SW480 (cell line): ENCODE results near the gene ZBP1.

Source experiments
- DNase-seq: peaks from one replicate; pipeline ENCODE4 v3.0.0-alpha.2; 2016; ENCODE audit warnings: low spot score

Gene ZBP1

DNA sequence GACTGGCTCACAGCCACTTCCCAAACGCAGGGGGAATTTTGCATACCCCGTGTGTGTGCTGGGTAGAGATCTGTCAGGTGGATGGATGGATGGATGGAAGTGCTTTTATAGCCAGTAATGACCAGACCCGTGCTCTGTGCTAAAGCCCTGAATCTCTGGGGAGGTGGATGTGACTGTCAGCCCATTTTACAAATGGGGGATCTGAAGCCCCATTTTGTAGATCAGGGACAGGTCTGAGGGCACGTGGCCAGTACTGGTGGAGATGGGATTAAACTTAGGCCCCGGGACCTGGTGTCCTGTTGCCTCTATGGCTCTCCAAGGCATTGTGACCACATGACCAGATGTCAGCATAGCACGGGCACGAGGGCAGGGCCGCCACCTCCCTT lies 38.2 kb upstream of the ZBP1 start:
- no peak for DNase-seq

GRCh38 chr20:57657535-57658446 lies 37.6 kb upstream of the ZBP1 start:
- peak; percentile 91 for DNase-seq

DNA sequence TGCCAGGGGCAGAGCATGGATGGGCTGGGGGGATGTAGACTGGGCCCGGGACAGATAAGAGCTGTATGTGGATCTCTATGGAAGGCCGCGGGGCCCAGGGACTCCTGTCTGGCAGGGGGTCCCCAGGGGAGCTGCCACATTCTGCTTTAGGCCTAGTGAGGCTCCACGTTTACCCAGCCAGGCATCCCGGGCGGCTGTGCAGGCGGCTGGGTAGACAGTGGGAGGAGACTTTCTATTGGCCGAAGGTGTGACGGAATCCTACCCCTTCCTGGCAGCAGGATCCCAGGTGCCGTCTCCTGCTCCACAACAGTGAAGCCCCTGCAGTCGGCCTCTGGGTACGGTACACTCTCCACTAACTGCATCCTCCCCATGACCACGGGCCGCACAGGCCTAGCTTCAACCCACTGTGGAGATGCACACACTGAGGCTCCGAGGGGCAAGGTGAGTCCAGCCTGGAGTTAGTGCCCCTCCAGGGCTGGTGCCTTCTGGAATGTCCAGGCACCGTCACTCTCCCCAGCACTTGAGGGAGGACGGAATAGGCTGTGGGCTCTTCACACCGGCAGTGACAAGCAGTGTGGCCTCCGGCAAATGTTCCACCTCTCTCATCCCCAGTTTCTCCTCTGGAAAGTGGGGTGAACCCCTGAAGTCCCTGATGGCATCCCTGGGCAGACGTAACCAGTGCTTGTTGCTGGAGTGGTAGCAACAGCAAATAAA lies 36.8 kb upstream of the ZBP1 start:
- DNase-seq: no peak

DNA sequence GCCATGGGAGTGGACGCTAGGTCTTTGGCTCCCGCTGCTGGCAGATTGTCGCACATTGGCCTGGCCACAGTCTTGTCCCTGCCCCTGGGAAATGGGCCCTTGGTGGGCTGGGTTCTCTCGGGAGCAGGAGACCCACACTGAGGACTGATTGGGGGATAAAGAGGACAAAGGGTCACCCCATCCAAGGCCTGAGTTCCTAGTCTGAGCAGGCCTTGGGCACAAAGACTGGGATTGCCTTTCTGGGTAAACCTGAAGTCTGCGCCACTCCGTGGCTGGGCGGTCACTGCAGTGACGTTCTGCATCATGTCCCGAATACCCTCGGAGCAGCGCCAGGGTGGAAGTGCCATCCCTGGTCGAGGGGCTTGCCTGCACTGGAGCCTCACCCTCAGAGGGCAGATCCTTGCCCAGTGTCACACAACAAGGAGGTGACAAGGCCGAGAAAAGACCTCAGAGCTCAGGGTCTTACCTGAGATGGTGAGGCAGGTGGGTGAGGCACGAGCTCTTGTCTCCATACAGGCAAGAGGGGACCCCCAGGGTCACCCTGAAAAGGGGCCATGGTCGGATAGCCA lies 36.1 kb upstream of the ZBP1 start:
- no peak for DNase-seq

- no peak for DNase-seq
Observed at GRCh38 chr20:57655809-57656155, 35.6 kb upstream of the ZBP1 start.

DNA sequence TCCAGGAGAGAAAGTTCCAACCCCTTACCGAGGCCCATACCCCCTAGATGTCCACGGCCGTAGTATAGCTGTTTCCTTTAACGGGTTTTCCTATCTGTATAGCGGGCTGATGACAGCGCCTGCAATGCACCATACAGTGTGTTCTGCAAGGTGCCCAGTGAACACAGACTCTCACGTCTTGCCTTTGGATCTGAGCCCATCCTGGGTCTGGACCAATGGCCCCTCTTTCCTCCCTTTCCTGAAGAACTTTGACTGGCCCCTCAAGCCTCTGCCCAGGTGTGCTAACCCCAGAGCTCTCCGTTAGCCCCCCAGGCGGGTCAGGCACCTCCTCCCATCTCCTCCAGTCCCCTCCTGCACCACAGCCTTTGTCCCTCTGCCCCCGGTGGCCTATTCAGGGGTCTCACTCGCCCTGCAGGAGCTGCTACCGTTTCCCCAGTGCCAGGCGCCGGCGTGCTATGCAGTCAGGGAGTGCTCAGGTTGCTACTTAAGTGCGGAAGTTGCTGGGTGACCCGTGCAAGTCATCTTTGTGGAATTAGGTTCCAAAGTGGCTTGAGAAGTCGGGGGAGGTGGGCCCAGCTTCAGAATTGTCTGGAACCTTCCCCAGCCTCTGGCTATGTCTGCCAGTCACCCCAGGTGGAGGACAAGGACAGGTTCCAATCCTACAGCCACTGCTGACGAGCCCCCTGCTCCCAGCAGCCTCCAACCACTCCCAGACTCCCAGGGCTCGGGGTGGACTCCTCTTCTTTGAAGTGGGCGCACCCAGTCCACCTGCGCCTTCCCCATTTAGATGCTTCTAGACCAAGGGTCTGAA lies 35.0 kb upstream of the ZBP1 start:
- no peak for DNase-seq

GRCh38 chr20:57654363-57654997 lies 34.3 kb upstream of the ZBP1 start:
- DNase-seq: peak; percentile 71

GRCh38 chr20:57653910-57654309 lies 33.7 kb upstream of the ZBP1 start:
- DNase-seq: no peak

DNA sequence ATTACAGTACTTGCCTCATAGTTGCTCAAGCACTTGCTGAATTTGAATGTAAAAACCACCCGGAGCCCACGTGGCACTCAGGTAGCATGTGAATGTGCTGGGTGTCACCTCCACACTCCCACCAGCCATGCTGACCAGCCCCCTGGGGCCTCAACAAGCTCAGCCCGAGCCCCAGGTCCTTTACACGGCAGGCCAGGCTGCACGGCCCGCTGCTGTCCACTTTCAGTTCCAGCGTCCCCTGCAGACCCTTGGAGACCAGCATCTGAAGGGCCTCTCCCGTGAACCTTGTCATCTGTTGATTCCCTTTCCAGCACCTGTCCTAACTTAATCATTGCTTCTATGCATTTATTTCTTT lies 33.3 kb upstream of the ZBP1 start:
- DNase-seq: no peak

- DNase-seq: no peak
Observed at GRCh38 chr20:57652606-57653545, 32.6 kb upstream of the ZBP1 start.

DNA sequence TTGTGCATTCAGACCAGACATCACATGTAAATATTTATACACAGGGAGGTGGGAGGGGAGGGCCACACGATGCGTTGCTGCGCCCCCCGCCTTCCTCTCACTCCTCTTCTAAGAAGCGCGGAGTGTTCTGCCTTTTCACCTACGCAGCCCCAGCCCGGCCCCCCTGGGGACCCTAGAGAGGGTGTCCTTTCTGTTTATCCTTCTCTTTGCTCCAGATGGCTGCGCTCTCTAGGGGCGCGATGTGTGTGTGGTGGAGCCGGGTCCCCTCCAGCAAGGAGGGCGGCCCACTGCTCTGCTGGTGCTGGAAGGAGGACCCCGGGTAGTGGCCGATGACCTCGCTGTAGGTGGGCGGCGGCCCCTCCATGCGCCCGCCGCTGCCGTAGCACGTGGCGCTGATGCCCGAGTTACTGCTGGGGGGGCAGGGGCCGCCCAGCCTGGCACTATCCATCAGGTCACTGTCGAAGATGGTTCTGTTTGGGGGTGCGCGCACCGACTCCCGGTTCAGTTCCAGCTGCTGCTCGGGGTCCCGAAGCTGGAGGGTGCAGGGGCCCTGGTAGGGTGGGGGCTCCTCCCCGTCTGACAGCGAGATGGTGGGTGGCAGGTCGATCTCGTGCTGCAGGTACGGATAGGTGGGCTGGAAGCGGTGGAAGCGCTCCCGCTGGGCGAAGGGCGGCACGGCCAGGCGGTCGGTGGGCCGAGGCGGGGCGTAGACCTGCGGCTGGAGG lies 31.8 kb upstream of the ZBP1 start:
- no peak for DNase-seq

GRCh38 chr20:57650756-57651483 lies 30.7 kb upstream of the ZBP1 start:
- no peak for DNase-seq

DNA sequence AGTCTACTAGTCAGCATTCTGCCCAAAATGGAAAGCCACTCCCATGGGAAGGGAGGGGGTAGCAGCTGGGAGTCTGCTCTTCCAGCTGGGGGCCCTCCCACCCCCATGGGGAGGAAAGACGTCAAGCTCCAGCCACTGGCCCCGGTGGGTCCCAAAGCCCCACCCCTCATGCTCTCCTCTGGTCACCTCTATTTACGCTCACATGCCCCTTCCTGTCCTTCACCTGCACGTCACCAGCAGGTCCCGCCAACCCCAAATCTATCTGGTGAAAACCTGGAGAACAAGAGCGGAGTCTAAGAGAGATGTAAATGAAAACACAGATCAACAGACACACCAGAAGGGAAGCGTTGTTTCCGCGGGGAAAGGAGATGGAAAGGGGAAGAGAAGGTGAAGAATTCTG lies 30.0 kb upstream of the ZBP1 start:
- DNase-seq: no peak

DNA sequence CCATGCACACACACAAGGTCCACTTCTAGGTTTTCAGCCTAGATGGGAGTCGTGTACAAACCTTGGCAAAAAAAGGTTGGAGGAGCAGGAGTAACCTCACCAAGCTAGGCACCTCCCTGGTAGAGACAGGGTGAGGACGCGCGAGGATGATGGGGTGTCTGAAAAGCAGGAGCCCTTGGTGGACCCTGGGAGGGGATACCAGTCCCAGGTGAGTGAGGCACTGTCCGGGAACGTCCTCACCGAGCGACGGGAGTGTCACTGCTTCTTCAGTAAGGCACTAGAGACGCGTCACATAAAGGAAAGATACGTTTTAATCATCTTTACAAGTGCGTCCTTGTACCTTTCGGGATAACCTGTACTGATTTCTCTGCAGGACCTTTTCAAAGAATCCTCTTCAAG lies 29.4 kb upstream of the ZBP1 start:
- no peak for DNase-seq

GRCh38 chr20:57648878-57649616 lies 28.8 kb upstream of the ZBP1 start:
- no peak for DNase-seq

DNA sequence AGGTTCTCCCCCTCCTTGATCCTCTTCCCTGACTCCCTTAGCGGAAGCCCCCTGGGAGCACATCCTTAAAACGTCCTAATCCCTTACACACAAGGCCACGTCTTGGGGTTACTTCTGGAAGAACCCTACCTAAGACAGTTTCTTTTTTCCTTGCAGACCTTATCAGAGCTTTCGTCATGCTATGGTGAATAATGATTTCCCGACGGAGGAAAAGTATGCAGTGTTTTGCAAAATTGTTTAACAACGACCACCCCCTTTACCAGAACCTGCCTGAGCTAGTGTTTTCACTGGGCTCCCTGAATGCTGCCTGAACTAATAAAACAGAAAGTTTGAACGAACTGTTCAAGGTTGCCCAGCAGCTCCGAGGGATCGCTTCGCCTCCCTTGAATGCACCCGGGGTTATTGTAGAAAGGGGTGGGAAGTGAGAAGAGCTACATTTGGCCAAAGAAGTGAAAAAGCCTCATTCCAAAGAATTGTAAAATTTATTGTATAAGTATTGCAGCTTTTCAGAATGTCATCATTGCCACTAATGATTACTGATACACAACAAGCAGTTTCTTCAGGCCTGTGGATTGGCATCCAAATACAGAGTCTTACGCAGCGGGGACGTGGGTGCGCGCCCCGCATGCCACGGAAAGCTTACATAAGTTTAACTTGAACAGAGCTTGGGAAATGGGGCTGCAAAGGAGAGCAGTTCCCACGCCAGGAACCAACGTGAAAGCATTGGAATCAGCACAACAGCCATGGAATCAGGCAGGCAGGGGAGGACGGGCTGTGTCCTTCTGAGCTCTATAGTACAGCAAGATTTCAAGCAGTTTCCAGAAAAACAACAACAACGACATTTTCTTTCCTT lies 27.9 kb upstream of the ZBP1 start:
- DNase-seq: no peak

DNA sequence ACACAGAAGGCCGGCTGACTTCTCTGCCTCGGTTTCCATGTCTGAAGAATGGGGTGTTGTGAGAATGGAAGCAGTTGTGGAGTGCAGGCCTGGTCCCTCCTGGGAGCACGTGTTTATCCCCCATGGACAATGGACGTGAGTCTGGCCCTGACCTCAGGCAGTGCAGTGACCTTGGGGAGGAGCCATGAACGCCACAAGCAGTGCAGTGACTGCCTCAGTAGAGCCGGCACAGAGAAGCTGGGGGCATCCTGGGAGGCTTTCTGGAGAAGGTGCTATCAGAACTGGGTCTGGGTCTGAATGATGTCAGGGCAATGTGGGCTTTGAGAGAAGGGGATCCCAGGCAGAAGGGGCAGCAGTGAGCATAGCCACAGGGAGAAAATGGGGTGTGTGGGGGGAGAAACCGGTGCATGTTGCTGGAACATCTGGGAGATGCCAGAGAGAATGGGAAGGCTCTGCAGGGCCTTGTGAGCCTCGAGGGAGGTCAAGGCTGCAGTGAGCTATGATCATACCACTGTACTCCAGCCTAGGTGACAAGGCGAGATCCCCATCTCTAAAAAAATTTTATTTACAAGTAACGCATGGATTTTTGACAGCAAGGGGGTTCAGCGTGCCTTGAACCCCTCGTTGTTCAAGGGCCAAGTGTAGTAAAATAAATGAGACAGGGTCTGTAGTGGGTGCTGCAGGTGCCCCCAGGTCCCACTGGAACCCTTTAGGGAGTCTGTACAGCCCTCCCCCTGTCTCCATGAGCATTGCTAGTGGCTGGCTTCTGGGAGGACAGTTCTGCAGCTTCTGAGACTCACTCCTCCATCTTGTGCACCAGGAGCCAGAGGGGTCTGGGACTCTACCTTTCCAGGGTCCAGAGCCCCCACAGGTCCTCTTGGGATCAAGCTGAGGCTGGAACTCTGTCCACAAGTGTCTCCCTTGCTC lies 27.0 kb upstream of the ZBP1 start:
- DNase-seq: no peak
